ENCODE results near the gene EFCAB6.

- TF ChIP-seq TEAD4 (IDR thresholded peaks at IDR 0.05) (no peak), TAF1 (IDR thresholded peaks at IDR 0.05; ENCODE audit: low read depth) (no peak), ZBTB7A (IDR thresholded peaks at IDR 0.05; ENCODE audit: low read depth) (no peak), TCF12 (IDR thresholded peaks at IDR 0.05; ENCODE audit: low read depth) (no peak), USF1 (IDR thresholded peaks at IDR 0.05) (no peak), YY1 (IDR thresholded peaks at IDR 0.05; ENCODE audit: low read depth) (no peak), EP300 (IDR thresholded peaks at IDR 0.05; ENCODE audit: borderline replicate concordance) (no peak), RAD21 (IDR thresholded peaks at IDR 0.05; ENCODE audit: low read depth) (no peak), FOXM1 (IDR thresholded peaks at IDR 0.05; ENCODE audit: borderline replicate concordance, low read depth) (no peak), REST (IDR thresholded peaks at IDR 0.05; ENCODE audit: low read depth) (no peak), CREB1 (IDR thresholded peaks at IDR 0.05; ENCODE audit: low read depth) (no peak)
Measured at GRCh38 chr22:43845981-43846380, 33.9 kb upstream of the EFCAB6 start.

Data from Ishikawa (cell line).